SK-N-MC (cell line): ENCODE data around the gene DYNC1LI1.

ENCODE experiments used
- EZH2 ChIP-seq: fragments of 200-600 bp; sonication (generic); IDR thresholded peaks from one replicate; pipeline ENCODE4 v1.6.1; 2017; ENCODE audit warnings: antibody characterized with exemption
- POLR2AphosphoS5 ChIP-seq: IDR thresholded peaks from 2 replicates; pipeline ENCODE4 v1.6.1; 2012; ENCODE audit warnings: mild to moderate bottlenecking, low read depth, low read length, borderline replicate concordance

- TF ChIP-seq EZH2 (no peak), POLR2AphosphoS5 (no peak)
Measured at GRCh38 chr3:32597656-32598055, 27.0 kb upstream of the DYNC1LI1 start.
